IMR-90 (cell line): Measurements from ENCODE around the gene PACSIN2. TPM values are rescaled to one million over a fixed set of nuclear protein-coding genes. Genes with fewer than 3 reads are reported as not detected.

Experiments used
- ATAC-seq: fragments of 200-7000 bp; cut with Tn5 transposase; 2 replicates; pipeline ENCODE4 v1.9.1; 2020; ENCODE audit warnings: low read depth, mild to moderate bottlenecking, moderate library complexity
- BruUV-seq: library from RNA; stranded (reverse); fragments of 400-500 nt; replicated peaks from 2 replicates; lab custom pipeline; 2021; lab: Mats Ljungman, UMichigan
- CTCF ChIA-PET: fragments of 300-600 bp; formaldehyde crosslinking; extraction: SDS; loops from one replicate; lab custom pipeline; 2021; ENCODE audit warnings: antibody characterized with exemption; lab: Yijun Ruan, JAX
- POLR2A ChIA-PET: fragments of 300-600 bp; sonication (Branson Sonifier 250); formaldehyde crosslinking; loops from one replicate; lab custom pipeline; 2022; ENCODE audit warnings: antibody characterized with exemption; ENCODE audit not compliant: unreplicated experiment; lab: Charles Lee
- DNase-seq: peaks from one replicate; pipeline ENCODE4 v3.0.0; 2013
- H2AFZ ChIP-seq: replicated peaks from 2 replicates; pipeline ENCODE3; 2013; ENCODE audit warnings: low read length, mild to moderate bottlenecking; ENCODE audit not compliant: poor library complexity
- H2AK5ac ChIP-seq: 2 replicates; pipeline ENCODE4 v1.6.1; 2013; ENCODE audit warnings: low read depth, low read length, inconsistent platforms
- H2AK9ac ChIP-seq: replicated peaks from 2 replicates; pipeline ENCODE3; 2013; ENCODE audit warnings: mild to moderate bottlenecking, low read depth, low read length, moderate library complexity; ENCODE audit not compliant: poor library complexity
- H2BK120ac ChIP-seq: 2 replicates; pipeline ENCODE4 v1.6.1; 2013; ENCODE audit warnings: low read depth, low read length, inconsistent platforms
- H2BK15ac ChIP-seq: 3 replicates; pipeline ENCODE4 v1.6.1; 2013; ENCODE audit warnings: low read depth, low read length, inconsistent platforms
- H2BK20ac ChIP-seq: 2 replicates; pipeline ENCODE4 v1.6.1; 2013; ENCODE audit warnings: low read depth, mild to moderate bottlenecking, inconsistent platforms, low read length, moderate library complexity
- H2BK5ac ChIP-seq: 2 replicates; pipeline ENCODE4 v1.6.1; 2013; ENCODE audit warnings: mild to moderate bottlenecking, low read depth, low read length, inconsistent platforms; ENCODE audit not compliant: poor library complexity, severe bottlenecking
- H3K14ac ChIP-seq: replicated peaks from 2 replicates; pipeline ENCODE4 v1.6.1; 2013; ENCODE audit warnings: low read depth, low read length, inconsistent platforms
- H3K18ac ChIP-seq: 2 replicates; pipeline ENCODE4 v1.6.1; 2013; ENCODE audit warnings: low read depth, low read length, control low read depth
- H3K23ac ChIP-seq: 2 replicates; pipeline ENCODE4 v1.6.1; 2013; ENCODE audit warnings: low read depth, low read length, inconsistent platforms
- H3K27ac ChIP-seq: 2 replicates; pipeline ENCODE4 v1.5.1; 2013; ENCODE audit warnings: mild to moderate bottlenecking, control low read depth, low read length; ENCODE audit not compliant: insufficient read depth
- H3K27me3 ChIP-seq: 2 replicates; pipeline ENCODE4 v1.6.1; 2013; ENCODE audit warnings: low read length; ENCODE audit not compliant: control insufficient read depth, insufficient read depth
- H3K36me3 ChIP-seq: 2 replicates; pipeline ENCODE4 v1.6.1; 2013; ENCODE audit warnings: low read length, mixed read lengths; ENCODE audit not compliant: control insufficient read depth, insufficient read depth
- H3K4ac ChIP-seq: 2 replicates; pipeline ENCODE4 v1.6.1; 2013; ENCODE audit warnings: low read depth, low read length, inconsistent platforms
- H3K4me1 ChIP-seq: 2 replicates; pipeline ENCODE4 v1.6.1; 2013; ENCODE audit warnings: low read length, mixed read lengths; ENCODE audit not compliant: control insufficient read depth, insufficient read depth
- H3K4me2 ChIP-seq: 2 replicates; pipeline ENCODE4 v1.6.1; 2013; ENCODE audit warnings: low read depth, mild to moderate bottlenecking, control low read depth, low read length, moderate library complexity
- H3K4me3 ChIP-seq: 2 replicates; pipeline ENCODE4 v1.5.1; 2013; ENCODE audit warnings: low read depth, mild to moderate bottlenecking, control low read depth, low read length, moderate library complexity; ENCODE audit not compliant: insufficient read depth
- H3K56ac ChIP-seq: 2 replicates; pipeline ENCODE4 v1.6.1; 2013; ENCODE audit warnings: low read length, inconsistent platforms; ENCODE audit not compliant: insufficient read depth; ENCODE audit errors: extremely low read depth
- H3K79me1 ChIP-seq, 2 experiments: 2 replicates each; pipeline ENCODE4 v1.6.1; 2013; ENCODE audit warnings: low read length in 2 of 2, inconsistent platforms in 1 of 2, low read depth in 1 of 2
- H3K9ac ChIP-seq: 2 replicates; pipeline ENCODE4 v1.6.1; 2013; ENCODE audit warnings: low read depth, low read length, control low read depth
- H3K9me1 ChIP-seq: 2 replicates; pipeline ENCODE4 v1.6.1; 2013; ENCODE audit warnings: low read length, inconsistent platforms; ENCODE audit not compliant: insufficient read depth
- H3K9me3 ChIP-seq: 2 replicates; pipeline ENCODE4 v1.6.1; 2013; ENCODE audit warnings: low read length; ENCODE audit not compliant: control insufficient read depth, insufficient read depth
- H4K20me1 ChIP-seq: 2 replicates; pipeline ENCODE4 v1.6.1; 2013; ENCODE audit warnings: low read length, inconsistent platforms; ENCODE audit not compliant: insufficient read depth
- H4K5ac ChIP-seq: 2 replicates; pipeline ENCODE4 v1.6.1; 2013; ENCODE audit warnings: mild to moderate bottlenecking, low read depth, low read length, control low read depth
- H4K8ac ChIP-seq, 2 experiments: 2 replicates each; pipeline ENCODE4 v1.6.1; 2013; ENCODE audit warnings: low read depth in 2 of 2, low read length in 2 of 2, control low read depth in 1 of 2, inconsistent platforms in 1 of 2
- H4K91ac ChIP-seq: 2 replicates; pipeline ENCODE4 v1.6.1; 2013; ENCODE audit warnings: low read depth, low read length, inconsistent platforms; ENCODE audit not compliant: insufficient read depth
- BHLHE40 ChIP-seq: fragments of 150-350 bp; IDR thresholded peaks from 2 replicates; pipeline ENCODE4 v1.6.1; 2016; ENCODE audit warnings: mild to moderate bottlenecking, low read depth, low read length
- CEBPB ChIP-seq: IDR thresholded peaks from 2 replicates; pipeline ENCODE4 v1.6.1; 2012; ENCODE audit warnings: low read depth, low read length, improper control_type of control experiment
- CHD1 ChIP-seq: IDR thresholded peaks from 2 replicates; pipeline ENCODE4 v1.6.1; 2012; ENCODE audit warnings: low read depth, low read length, improper control_type of control experiment
- MAFK ChIP-seq: IDR thresholded peaks from 2 replicates; pipeline ENCODE4 v1.6.1; 2012; ENCODE audit warnings: low read depth, low read length, improper control_type of control experiment
- MXI1 ChIP-seq: IDR thresholded peaks from 2 replicates; pipeline ENCODE4 v1.6.1; 2012; ENCODE audit warnings: low read depth, mild to moderate bottlenecking, low read length, moderate library complexity, borderline replicate concordance
- NFE2L2 ChIP-seq: fragments of 150-350 bp; IDR thresholded peaks from 2 replicates; pipeline ENCODE4 v1.6.1; 2016; ENCODE audit warnings: low read depth, mild to moderate bottlenecking, low read length
- POLR2A ChIP-seq: IDR thresholded peaks from 2 replicates; pipeline ENCODE4 v1.6.1; 2012; ENCODE audit warnings: mild to moderate bottlenecking, low read depth, low read length
- RAD21 ChIP-seq: IDR thresholded peaks from 2 replicates; pipeline ENCODE4 v1.6.1; 2012; ENCODE audit warnings: low read length, improper control_type of control experiment
- RCOR1 ChIP-seq: IDR thresholded peaks from 2 replicates; pipeline ENCODE4 v1.6.1; 2012; ENCODE audit warnings: mild to moderate bottlenecking, low read length, improper control_type of control experiment; ENCODE audit not compliant: insufficient replicate concordance
- RFX5 ChIP-seq: IDR thresholded peaks from 2 replicates; pipeline ENCODE4 v1.8.0; 2012; ENCODE audit warnings: low read depth, mild to moderate bottlenecking, low read length, moderate library complexity
- SMC3 ChIP-seq: fragments of 150-350 bp; IDR thresholded peaks from 2 replicates; pipeline ENCODE4 v1.6.1; 2016; ENCODE audit warnings: low read depth, mild to moderate bottlenecking, antibody characterized with exemption, low read length, moderate library complexity
- dilution Hi-C: fragments of 300-500 bp; cut with HindIII; formaldehyde crosslinking; loops from one replicate; pipeline ENCODE4 v1.14.3; 2018; ENCODE audit warnings: low sequenced_read_pairs; ENCODE audit not compliant: unreplicated experiment
- in situ Hi-C: fragments of 300-500 bp; cut with MboI; formaldehyde crosslinking; loops from 3 replicates; pipeline ENCODE4 v1.14.3; 2019; ENCODE audit warnings: low sequenced_read_pairs, inconsistent platforms, mixed read lengths
- intact Hi-C: fragments of 100-400 bp; cut with micrococcal nuclease; formaldehyde crosslinking; loops from 2 replicates; pipeline ENCODE4 v1.10.0; 2022
- polyA plus RNA-seq, 3 experiments: library from polyadenylated mRNA; depleted of rRNA; stranded (reverse); fragments of >200 nt; gene quantifications; 2 replicates each; pipeline ENCODE4 v1.2.3, GENCODE V29; 2012; ENCODE audit warnings: low replicate concordance in 1 of 3
- total RNA-seq: library from RNA; depleted of rRNA; stranded (reverse); fragments of >200 nt; gene quantifications from 2 replicates; pipeline ENCODE4 v1.2.3, GENCODE V29; 2012
- TF ChIP-seq, protein P1 (sequence below): conservative IDR thresholded peaks from 2 replicates; pipeline ENCODE4 v1.5.1; 2012; ENCODE audit warnings: mild to moderate bottlenecking, low read depth, low read length, improper control_type of control experiment
- TF ChIP-seq, protein P2 (sequence below): fragments of 150-350 bp; IDR thresholded peaks from 2 replicates; pipeline ENCODE4 v1.6.1; 2017; ENCODE audit warnings: mild to moderate bottlenecking, antibody characterized with exemption, low read length, low read depth

Gene PACSIN2
- total and polyA plus RNA-seq, 2 of the 4 experiments (the other 2 are of a cell fraction) = 85.0 to 118 TPM

DNA sequence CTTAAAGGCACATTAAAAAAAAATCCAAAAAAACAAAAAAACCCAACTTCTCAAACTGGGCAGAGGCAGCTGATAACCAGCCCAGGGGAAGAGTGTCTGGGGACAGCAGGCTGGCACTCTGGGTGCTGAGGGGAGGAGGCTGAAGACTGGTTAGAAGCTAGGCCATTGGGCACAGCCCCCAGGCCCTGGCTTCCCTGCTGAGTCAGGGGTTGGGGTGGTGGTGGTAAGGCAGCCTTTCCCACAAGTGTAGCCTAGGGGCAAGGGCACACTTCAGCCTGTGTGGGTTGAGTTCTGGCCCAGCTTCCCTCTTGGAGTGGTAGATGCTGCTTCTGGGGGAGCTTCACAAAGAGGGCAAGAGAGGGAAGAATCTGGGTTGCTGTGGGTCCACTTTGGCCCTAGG, 141.6 kb downstream of the PACSIN2 start:
- Histone ChIP-seq H3K79me1 (peaks cover 2 to 4% of the 10 kb centered on the region in 2 experiments; a peak in 2 of 4 replicates), H4K91ac (no peak overlapping the region), H3K27me3 (no peaks in the 10 kb centered on the region), H3K18ac (no peak overlapping the region), H3K4me1 (no peaks in the 10 kb centered on the region), H3K4me2 (no peak overlapping the region), H2BK5ac (no peak overlapping the region), H4K20me1 (no peaks in the 10 kb centered on the region; the same call in 1 of the 2 replicates), H2BK15ac (no peak overlapping the region), H2AK5ac (no peak overlapping the region), H3K9ac (no peak overlapping the region), H3K4me3 (no peak overlapping the region), H3K9me1 (0 out of 2 replicates have a peak, but pooled peaks cover 2% of the 10 kb centered on the region), H2BK120ac (no peak overlapping the region), H3K36me3 (peaks cover 70% of the 10 kb centered on the region), H3K14ac (no peak overlapping the region), H3K9me3 (no peaks in the 10 kb centered on the region), H4K5ac (no peak overlapping the region), H4K8ac (no peak overlapping the region), H2BK20ac (no peak overlapping the region), H3K56ac (no peak overlapping the region), H3K4ac (no peak overlapping the region), H3K23ac (no peak overlapping the region), H2AFZ (no peak overlapping the region), H2AK9ac (no peak overlapping the region), H3K27ac (no peak overlapping the region)
- BruUV-seq = no TSS peak
- ChIA-PET POLR2A (no interaction called here), CTCF (interaction anchor here (0.6 to 1.3 kb wide), 2 partner anchors 9 to 266 kb away, joined by 4 to 5 read pairs; no protein-coding TSS in a partner anchor)
- ATAC-seq = no peak
- in situ Hi-C loops (no loop called here), dilution Hi-C loops (no loop called here), intact Hi-C loops (no loop called here)
- no peak for TF ChIP-seq BHLHE40
- TF ChIP-seq RCOR1 = no peak
- no peak for TF ChIP-seq RFX5
- TF ChIP-seq MAFK = no peak
- TF ChIP-seq POLR2A = no peak
- TF ChIP-seq, protein P1, sequence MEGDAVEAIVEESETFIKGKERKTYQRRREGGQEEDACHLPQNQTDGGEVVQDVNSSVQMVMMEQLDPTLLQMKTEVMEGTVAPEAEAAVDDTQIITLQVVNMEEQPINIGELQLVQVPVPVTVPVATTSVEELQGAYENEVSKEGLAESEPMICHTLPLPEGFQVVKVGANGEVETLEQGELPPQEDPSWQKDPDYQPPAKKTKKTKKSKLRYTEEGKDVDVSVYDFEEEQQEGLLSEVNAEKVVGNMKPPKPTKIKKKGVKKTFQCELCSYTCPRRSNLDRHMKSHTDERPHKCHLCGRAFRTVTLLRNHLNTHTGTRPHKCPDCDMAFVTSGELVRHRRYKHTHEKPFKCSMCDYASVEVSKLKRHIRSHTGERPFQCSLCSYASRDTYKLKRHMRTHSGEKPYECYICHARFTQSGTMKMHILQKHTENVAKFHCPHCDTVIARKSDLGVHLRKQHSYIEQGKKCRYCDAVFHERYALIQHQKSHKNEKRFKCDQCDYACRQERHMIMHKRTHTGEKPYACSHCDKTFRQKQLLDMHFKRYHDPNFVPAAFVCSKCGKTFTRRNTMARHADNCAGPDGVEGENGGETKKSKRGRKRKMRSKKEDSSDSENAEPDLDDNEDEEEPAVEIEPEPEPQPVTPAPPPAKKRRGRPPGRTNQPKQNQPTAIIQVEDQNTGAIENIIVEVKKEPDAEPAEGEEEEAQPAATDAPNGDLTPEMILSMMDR = no peak
- TF ChIP-seq CEBPB = no peak
- no peak for TF ChIP-seq NFE2L2
- TF ChIP-seq, protein P2, sequence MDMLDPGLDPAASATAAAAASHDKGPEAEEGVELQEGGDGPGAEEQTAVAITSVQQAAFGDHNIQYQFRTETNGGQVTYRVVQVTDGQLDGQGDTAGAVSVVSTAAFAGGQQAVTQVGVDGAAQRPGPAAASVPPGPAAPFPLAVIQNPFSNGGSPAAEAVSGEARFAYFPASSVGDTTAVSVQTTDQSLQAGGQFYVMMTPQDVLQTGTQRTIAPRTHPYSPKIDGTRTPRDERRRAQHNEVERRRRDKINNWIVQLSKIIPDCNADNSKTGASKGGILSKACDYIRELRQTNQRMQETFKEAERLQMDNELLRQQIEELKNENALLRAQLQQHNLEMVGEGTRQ = no peak
- TF ChIP-seq RAD21 = no peak
- no peak for TF ChIP-seq SMC3
- TF ChIP-seq MXI1 = no peak
- TF ChIP-seq CHD1 = no peak
- DNase-seq = no peak
